ENCODE results near the gene OTOS. TPM values are rescaled to one million over a fixed set of nuclear protein-coding genes. Genes with fewer than 3 reads are reported as not detected.

The OTOS gene
- total and polyA plus RNA-seq, 2 of the 4 experiments (the other 2 are of a cell fraction): 0.34 TPM; not detected in 1

DNA sequence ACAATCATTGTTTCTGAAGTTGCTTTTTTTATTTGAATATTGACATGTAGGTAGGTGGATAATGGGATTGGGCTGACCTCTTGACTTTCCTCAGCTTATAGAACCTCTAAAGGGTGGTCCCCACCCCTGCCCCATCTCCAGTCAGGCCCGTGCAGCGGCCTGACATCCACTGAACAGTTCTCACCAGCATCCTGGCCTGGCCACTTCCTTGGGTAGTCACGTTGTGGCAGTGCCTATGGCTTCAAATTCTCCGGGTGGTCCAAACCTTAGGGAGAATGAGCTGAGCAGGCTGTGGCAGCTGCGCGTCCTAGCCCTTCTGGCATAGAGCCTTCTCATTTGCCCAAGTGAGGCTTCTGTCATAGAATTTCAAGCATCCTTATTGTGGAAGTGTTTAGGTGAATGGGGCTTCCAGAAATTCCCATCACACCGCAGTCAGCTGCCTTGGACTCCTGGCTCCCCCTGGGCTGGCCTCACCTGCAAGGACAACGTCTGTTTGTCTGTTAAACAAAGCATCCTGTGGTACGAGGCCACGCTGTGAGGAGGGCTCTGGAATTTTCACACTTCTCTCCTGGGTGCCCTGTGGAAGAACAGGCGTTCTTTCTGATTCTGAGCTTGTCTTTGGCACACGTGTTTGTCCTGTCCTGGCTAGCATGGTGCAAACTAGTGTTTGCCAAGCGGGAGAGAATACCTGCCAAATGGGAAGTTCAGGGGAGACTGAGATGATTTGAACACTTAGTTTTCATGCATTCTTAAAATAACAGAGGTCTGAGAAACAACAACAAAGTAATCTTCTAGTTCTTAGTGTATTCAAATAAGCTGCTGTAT lies 31.8 kb upstream of the OTOS start:
- DNase-seq: no peak
- H4K8ac ChIP-seq (ENCODE audit: low read depth in 2 of 2, low read length in 2 of 2): no peak overlapping the region
- peaks cover 3% of the 10 kb centered on the region; the same call in 1 of the 2 replicates for H3K4me1 ChIP-seq (ENCODE audit: control insufficient read depth, insufficient read depth, low read length)
- dilution Hi-C loops (cut with HindIII; ENCODE audit: low sequenced_read_pairs, unreplicated experiment) (no loop called here), in situ Hi-C loops (cut with MboI; ENCODE audit: low sequenced_read_pairs) (no loop called here), intact Hi-C loops (cut with micrococcal nuclease) (no loop called here)
- H4K5ac ChIP-seq (ENCODE audit: low read depth, low read length): no peak overlapping the region
- H4K91ac ChIP-seq (ENCODE audit: insufficient read depth, low read depth, low read length): no peak overlapping the region
- H3K9me1 ChIP-seq (ENCODE audit: insufficient read depth, low read length): no peaks in the 10 kb centered on the region
- no peak for ATAC-seq (ENCODE audit: low read depth)
- no peak overlapping the region for H3K4me2 ChIP-seq (ENCODE audit: low read depth, low read length)
- no peak overlapping the region for H2BK120ac ChIP-seq (ENCODE audit: low read depth, low read length)
- no peak overlapping the region for H2AK9ac ChIP-seq (replicated peaks; ENCODE audit: low read depth, low read length, poor library complexity)
- no TSS peak for BruUV-seq (replicated peaks)
- WGBS, 2 experiments (ENCODE audit: extremely low coverage in 2 of 2, insufficient read length in 1 of 2): 60% methylated on average over 3 of the region's 13 CpGs; no CpG with 5 or more reads in 1 of the 2 experiments
- no peak overlapping the region for H3K56ac ChIP-seq (ENCODE audit: extremely low read depth, insufficient read depth, low read length)
- no peak overlapping the region for H2BK20ac ChIP-seq (ENCODE audit: low read depth, low read length)
- no peak overlapping the region for H3K18ac ChIP-seq (ENCODE audit: low read depth, low read length)
- no peak overlapping the region for H3K14ac ChIP-seq (replicated peaks; ENCODE audit: low read depth, low read length)
- peaks cover 4% of the 10 kb centered on the region; the same call in 1 of the 2 replicates for H3K9me3 ChIP-seq (ENCODE audit: control insufficient read depth, insufficient read depth, low read length)
- no peaks in the 10 kb centered on the region for H4K20me1 ChIP-seq (ENCODE audit: insufficient read depth, low read length)
- no peak overlapping the region for H2AK5ac ChIP-seq (ENCODE audit: low read depth, low read length)
- H2BK15ac ChIP-seq (ENCODE audit: low read depth, low read length): no peak overlapping the region
- H3K23ac ChIP-seq (ENCODE audit: low read depth, low read length): no peak overlapping the region
- H3K27me3 ChIP-seq (ENCODE audit: control insufficient read depth, insufficient read depth, low read length): peaks cover 47% of the 10 kb centered on the region
- no peaks in the 10 kb centered on the region for H3K79me1 ChIP-seq (ENCODE audit: low read depth in 1 of 2, low read length in 2 of 2)
- H3K27ac ChIP-seq (ENCODE audit: insufficient read depth, low read length): no peak overlapping the region
- no peak overlapping the region for H3K4me3 ChIP-seq (ENCODE audit: insufficient read depth, low read depth, low read length)
- H3K36me3 ChIP-seq (ENCODE audit: control insufficient read depth, insufficient read depth, low read length): no peaks in the 10 kb centered on the region
- CTCF ChIA-PET: no interaction called here
- H3K4ac ChIP-seq (ENCODE audit: low read depth, low read length): no peak overlapping the region
- H2AFZ ChIP-seq (replicated peaks; ENCODE audit: low read length, poor library complexity): no peak overlapping the region
- no peak for TF ChIP-seq CEBPB (IDR thresholded peaks at IDR 0.05; ENCODE audit: low read depth, low read length)
- no peak for TF ChIP-seq NFE2L2 (IDR thresholded peaks at IDR 0.05; ENCODE audit: low read depth, low read length)
- TF ChIP-seq, protein P1, sequence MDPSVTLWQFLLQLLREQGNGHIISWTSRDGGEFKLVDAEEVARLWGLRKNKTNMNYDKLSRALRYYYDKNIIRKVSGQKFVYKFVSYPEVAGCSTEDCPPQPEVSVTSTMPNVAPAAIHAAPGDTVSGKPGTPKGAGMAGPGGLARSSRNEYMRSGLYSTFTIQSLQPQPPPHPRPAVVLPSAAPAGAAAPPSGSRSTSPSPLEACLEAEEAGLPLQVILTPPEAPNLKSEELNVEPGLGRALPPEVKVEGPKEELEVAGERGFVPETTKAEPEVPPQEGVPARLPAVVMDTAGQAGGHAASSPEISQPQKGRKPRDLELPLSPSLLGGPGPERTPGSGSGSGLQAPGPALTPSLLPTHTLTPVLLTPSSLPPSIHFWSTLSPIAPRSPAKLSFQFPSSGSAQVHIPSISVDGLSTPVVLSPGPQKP (IDR thresholded peaks at IDR 0.05; ENCODE audit: borderline replicate concordance, low read depth, low read length): no peak
- no peak for TF ChIP-seq FOS (IDR thresholded peaks at IDR 0.05; ENCODE audit: low read depth, low read length)
- TF ChIP-seq, protein P2, sequence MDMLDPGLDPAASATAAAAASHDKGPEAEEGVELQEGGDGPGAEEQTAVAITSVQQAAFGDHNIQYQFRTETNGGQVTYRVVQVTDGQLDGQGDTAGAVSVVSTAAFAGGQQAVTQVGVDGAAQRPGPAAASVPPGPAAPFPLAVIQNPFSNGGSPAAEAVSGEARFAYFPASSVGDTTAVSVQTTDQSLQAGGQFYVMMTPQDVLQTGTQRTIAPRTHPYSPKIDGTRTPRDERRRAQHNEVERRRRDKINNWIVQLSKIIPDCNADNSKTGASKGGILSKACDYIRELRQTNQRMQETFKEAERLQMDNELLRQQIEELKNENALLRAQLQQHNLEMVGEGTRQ (IDR thresholded peaks at IDR 0.05; ENCODE audit: low read depth, low read length): no peak
- TF ChIP-seq MXI1 (IDR thresholded peaks at IDR 0.05; ENCODE audit: borderline replicate concordance, low read depth, low read length): no peak
- TF ChIP-seq RAD21 (IDR thresholded peaks at IDR 0.05; ENCODE audit: low read length): no peak
- no peak for TF ChIP-seq RCOR1 (IDR thresholded peaks at IDR 0.05; ENCODE audit: insufficient replicate concordance, low read length)
- no peak for TF ChIP-seq SMC3 (IDR thresholded peaks at IDR 0.05; ENCODE audit: low read depth, low read length)
- H2BK5ac ChIP-seq (ENCODE audit: low read depth, low read length, poor library complexity, severe bottlenecking): no peak overlapping the region
- H3K9ac ChIP-seq (ENCODE audit: low read depth, low read length): no peak overlapping the region
- POLR2A ChIA-PET (ENCODE audit: unreplicated experiment): no interaction called here

Measured in IMR-90 (cell line).